Right renal pelvis (tissue), 4 donors: ENCODE measurements around the gene COL4A4. TPM values are rescaled to one million over a fixed set of nuclear protein-coding genes. Genes with fewer than 3 reads are reported as not detected.

Source experiments
- DNase-seq, 4 donors: peaks; one replicate each; pipeline ENCODE4 v3.0.0-alpha.2; 2013; ENCODE audit warnings: low read depth in 4 of 4, low spot score in 3 of 4, missing footprints in 1 of 4
- polyA plus RNA-seq, 4 donors: library from polyadenylated mRNA; unstranded; fragments of 120-200 nt; gene quantifications; one replicate each; pipeline ENCODE4 v1.2.1, GENCODE V29; 2013; ENCODE audit not compliant: insufficient read length in 4 of 4

Gene COL4A4
- polyA plus RNA-seq, 4 donors = 45.7 to 69.7 (median 56.2) TPM

DNA sequence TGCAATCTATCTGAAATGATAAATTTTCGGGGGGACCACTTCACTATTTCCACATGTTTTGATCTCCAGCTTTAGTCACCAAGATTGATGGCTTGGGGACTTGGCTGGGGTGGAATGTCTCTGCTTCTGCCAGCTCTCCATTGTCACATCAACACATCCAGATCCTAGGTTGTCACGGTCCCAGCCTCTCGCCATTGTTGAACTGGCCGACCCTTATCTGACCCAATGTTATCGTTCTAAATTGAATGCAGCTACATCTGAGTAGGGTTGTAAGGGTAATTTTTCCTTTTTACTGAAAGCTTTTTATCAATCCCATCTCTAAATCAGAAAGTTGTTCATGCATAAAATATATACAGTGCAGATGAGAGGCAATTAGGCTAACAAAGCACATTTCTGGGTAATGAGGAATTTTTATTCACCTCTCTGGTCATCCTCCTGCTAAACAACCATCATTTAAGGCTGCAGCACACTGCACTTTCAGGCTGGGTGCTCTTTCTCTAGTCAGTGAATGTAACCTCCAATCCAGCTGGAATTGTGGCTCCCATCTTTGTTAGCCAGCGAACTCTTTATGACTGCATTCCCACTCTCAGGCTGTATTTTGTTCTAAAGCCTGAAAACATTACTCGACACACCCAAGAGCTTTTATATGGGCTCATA, 128.2 kb downstream of the COL4A4 start:
- no peak for DNase-seq

DNA sequence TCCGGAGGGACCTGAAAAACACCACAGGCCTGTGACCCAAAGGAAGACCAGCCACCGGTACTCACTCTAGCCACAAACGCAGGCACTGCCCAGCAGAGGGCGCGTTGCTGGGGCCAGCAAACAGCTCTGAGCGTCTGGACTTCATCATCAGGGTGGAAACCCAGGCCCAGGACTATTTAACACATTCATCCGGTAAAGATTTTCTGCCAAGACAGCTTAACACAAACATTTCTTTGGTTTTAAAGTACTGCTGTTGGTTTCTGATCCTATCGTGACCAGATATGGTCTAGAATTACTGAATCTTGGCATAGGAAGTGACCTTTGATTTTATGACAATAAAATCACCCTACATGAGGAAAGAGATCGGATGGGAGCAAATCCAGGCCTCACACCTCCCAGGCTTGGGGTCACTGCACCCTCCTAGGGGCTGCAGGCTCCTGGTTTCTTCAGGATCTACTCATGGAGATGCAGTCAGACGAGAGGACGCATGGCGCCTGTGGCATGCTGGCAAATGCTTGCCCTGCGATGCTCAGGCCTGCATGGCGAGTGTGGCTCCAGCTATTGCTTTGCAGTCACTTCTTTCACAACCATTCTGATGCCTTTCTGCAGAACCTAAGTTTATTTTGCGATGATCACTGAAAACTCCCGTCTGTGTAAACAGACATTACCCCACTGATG, 130.4 kb downstream of the COL4A4 start:
- peak in 1 of 4 donors; percentile 42 for DNase-seq

DNA sequence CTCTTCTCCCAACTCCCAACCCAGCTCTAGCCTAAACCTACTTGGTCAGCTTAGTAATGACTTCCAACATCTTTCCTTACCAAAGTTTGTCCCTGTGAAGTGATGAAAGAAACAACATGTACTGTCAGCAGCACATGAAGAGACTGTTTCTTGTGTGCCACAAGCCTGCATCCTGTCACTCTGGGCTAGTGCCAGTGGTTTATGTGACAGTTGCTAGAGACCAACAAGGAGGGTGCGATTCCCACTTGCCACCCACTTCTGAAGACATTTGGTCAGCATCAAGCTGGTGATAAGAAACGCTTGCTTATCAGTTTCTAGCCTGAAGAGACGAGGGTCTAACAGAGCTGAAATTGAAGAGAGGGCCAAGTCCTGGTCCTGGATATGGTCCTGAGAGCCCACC, 132.6 kb downstream of the COL4A4 start:
- DNase-seq = no peak

DNA sequence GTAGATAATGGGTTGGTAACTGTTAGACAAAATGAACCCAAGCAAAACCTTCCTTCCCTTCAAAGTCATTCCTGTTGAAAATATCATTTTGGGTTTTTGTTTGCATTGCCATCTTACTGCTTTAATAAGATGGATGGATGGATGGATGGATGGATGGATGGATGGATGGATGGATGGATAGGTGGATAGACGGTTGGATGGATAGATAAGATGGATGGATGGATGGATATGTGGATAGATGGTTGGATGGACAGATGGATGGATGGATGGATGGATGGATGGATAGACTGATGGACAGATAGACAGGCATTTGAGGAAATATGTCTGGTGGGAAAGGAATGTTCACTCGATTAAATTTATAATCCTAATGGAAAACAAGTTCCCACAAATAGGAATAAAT, 133.2 kb downstream of the COL4A4 start:
- DNase-seq = no peak

DNA sequence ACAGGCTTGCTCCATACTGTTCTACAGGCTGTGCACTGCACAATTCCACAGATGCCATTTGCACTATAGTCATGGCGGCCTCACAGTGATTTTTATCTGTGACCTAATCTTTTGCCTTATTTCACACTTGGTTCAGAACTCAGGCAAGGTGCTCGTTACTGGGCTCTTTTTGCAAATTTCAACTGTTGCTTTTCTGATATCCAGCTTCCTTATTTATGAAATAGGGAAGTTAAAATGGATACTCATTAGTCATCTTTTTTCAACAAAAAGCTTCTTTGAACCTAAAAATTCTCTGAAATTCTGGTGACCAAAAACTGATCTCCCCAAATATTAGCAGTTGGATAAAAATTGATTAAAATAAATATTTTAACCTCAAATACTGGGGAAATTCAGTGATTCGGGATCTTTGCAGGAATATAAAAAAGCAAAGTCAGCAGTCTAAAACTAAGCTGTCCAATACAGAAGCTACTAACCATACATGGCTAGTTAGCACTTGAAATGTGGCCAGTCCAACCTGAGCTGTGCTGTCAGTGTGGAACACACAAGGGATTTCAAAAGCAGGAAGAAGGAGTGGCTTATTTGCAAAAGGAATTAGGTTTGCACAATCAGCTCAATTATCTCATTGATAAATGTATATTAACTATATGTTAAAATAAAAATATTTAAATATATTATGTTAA, 134.4 kb downstream of the COL4A4 start:
- DNase-seq = no peak

DNA sequence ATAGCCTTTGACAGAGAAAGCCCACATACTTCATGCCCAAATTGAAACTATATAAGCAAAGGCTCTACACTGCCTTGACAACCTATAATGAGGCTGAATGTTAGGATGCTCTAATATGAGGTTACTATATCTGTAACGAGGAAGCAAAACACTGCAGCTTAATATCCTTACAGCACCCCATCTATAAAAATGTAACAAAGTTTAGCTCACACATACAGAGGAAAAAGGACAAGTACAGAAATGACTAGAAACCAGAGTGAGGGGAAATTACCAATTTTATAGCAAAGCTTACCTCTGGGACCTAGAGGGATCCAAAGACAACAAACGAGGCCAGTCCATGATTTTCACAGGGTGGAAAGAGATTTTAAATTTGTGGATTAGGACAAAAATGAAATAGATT, 138.5 kb downstream of the COL4A4 start:
- no peak for DNase-seq

DNA sequence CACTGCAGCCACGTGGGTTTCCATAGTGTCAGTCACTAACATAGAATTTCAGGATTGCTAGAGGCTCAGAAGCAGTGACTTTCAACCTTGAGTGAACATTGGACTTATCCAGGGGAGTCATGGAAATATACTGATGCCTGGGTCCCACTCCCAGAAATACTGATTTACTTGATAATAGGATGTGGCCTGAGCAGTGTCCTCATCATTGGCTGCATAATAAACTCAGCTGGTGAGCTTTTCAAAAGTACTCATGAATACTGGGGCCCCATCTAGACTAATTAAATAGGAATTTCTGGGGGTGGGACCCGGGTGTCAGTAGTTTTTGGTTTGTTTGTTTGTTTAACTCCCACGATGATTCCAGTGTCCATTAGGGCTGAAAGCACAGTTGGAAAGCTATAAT, 141.4 kb downstream of the COL4A4 start:
- no peak for DNase-seq

DNA sequence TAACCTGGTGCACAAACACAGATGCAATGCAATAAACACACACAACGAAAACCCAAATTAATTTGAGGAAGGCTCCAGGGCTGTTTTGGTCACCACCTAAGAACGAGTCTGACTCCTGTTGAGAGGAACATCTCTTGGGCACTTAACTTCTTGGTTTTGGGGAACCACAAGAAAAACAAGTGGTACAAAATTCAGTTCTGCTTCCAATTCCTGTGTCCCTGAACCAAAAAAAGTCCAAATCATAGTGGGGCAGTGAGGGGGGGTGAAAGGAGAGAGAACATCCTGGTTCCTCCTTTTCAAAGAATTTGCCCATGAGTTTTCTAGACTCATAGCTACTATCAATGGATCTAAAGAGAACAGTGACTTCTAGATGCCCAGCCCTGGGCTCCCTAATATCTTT, 143.6 kb downstream of the COL4A4 start:
- DNase-seq = no peak

DNA sequence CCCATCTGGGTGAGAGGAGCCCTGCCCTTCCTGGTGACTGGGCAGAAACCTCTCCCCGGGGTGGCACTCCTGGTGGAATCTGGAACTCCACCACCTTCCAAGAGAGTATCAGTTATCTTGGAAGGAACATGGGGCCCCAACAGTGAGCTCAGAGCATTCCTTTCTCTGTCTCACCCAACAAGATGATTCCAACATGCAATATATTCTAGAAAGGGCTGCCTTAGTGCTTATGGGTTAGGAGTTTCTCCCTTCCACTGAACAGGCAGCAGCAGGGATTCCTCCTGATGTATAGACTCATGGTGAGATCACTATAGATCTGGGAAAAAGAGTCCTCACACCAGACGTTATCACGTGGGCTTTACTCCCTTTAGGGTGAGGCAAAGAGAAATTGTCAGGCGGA, 147.1 kb downstream of the COL4A4 start:
- no peak for DNase-seq

DNA sequence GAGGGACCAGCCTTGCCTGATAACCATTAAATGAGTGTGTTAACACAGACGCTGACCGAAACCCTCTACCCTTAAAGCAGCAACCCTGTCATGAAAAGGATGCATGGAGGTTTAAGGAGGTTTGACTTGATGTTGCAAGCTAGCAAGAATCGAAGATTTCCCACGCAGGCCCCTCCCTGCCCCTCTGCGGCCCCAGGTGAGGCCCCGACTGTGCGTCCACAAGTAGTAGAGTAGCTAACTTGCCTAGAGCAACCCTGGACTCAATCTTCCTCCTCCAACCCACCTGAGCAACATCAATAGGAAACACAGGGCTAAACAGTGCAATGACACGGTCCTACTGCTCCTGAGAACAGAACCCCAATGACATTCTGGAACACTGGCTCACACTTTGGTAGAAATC, 150.1 kb downstream of the COL4A4 start:
- DNase-seq = no peak

DNA sequence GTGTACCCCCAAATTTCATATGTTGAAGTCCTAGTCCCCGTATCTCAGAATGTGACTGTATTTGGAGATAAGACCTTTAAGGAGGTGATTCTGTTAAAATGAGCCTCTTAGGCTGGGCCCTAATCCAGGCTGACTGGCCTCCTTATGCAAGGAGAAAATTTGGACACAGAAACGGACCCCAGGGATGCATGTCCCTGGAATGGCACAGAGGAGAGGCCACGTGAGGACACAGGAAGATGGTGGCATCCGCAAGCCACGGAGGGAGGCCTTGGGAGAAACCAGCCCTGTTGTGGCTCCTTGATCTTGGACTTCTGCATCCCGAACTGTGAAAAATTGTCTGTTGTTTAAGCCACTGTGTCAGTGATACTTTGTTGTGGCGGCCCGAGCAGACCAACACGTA, 150.7 kb downstream of the COL4A4 start:
- DNase-seq = no peak

DNA sequence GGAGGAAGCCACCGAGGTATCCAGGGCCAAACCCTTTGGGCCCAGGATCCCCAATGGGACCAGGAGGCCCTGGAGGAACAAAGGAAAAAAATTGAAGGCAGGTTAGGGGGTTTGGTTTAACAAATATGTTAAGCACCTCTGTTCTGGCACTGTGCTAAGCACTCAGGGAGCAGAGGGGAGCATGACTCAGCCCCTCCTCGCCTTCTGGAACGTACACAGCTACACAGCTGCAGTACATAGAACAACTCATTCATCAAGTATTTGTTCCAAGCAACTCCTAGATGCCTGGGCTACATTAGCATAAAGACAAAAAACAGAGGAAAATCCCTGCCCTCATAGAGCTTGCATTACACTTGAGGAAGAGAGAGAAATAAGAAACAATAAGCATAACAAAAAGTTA, 153.6 kb downstream of the COL4A4 start:
- no peak for DNase-seq

DNA sequence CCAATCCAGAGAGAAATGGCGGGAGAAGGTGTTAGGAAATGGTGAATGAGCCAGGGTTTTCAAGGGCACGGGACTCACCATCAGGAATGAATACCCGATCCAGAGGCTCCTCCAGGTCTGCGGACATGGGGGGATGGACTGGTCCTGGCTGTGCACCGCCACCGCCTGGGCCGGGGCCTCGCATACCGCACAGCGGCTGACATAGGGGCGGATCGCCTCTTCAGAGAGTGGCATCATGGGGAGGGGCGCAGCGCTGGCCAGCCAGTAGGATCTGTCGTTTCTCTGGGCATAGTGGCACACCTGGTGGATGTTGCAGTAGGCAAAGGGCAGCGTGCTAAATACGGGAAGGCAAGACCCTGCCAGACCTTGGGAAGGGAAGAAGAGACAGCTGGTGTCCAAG, 156.1 kb downstream of the COL4A4 start:
- no peak for DNase-seq

DNA sequence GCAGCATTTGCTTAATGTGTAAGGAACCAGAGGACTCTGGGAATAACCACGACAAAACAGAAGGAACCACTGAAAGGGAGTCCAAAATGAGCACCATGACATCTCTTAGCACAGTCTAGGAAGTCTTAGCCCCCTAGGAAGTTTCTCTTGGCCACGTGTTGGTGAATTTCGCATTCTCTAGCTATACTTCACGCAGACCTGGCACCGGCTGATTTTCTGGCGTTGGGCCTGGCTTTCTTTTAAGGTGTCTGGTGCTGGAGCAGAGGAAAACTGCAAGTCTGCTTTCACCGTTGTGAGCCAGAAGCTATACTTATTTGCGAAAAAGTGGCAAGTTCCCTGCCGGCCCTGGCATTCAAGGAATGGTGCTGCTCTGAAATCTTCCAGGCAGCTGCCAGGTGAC, 156.9 kb downstream of the COL4A4 start:
- DNase-seq = no peak

DNA sequence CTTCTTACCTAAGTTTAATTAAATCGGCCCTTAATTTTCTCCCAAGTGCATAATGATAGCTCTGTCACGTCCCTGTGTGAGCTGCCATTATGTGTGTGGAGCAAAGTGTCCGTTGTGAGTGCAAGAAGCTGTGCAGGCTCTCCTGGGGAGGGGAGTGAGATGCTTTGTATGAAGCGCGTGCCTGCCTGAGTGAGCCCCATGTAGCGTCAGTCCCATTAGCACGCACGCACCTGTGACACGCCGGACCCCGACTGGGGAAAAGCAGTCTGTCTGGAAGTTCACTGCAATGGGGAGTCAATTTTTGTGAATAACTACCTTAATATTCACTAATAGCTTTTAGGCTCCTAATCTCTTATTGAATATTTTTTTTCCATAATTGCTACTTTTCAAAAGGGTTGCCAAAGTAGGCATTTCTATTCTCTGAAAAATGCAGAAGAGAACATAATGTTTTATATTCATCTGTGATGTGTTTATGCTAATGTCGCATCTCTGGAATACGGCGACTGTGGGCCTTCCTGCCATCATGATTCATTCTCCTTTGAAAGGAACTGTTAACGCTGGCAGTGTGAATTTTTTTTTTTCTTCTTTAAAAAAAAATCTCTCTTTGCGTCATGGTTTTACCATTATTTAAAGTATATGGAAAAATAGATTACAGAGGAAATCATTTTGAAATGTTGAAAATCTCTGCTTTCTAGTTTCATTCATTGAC, 157.7 kb downstream of the COL4A4 start:
- no peak for DNase-seq

DNA sequence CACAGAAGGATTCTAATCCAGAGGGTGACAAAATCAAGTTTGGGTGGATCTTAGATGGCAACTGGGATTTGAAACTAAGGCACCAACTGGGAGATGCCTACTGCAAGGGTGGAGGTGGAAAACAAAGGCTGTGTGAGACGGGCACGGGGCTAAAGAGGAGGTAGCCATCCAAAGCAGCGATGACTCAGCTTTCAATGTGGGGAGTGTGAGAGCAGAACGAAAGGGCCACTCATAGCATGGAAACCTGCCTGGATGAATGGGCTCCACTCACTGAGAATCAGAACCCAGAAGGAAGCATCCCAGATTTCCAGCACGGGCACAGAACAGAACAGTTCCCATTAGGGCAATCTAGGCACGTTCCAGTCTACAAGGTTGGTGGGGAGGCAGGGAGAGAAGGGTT, 159.5 kb downstream of the COL4A4 start:
- no peak for DNase-seq

DNA sequence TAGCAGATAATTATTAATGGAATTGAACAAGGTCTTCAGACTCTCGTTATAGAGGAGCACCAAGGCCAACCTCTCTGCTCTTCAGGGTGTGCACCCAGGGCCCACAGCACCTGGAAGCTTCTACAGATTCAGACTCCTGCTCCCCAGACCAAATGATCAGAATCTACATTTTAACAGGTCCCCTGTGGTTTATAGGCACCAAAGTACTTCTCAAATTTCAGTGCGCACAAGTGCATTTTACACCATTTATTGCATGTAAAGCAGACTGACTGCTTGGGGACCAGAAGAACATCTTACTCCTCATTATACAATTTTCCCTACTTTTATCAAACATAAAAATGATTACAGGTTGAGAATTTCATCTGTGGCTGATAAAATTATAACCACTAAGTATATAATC, 163.9 kb downstream of the COL4A4 start:
- no peak for DNase-seq

DNA sequence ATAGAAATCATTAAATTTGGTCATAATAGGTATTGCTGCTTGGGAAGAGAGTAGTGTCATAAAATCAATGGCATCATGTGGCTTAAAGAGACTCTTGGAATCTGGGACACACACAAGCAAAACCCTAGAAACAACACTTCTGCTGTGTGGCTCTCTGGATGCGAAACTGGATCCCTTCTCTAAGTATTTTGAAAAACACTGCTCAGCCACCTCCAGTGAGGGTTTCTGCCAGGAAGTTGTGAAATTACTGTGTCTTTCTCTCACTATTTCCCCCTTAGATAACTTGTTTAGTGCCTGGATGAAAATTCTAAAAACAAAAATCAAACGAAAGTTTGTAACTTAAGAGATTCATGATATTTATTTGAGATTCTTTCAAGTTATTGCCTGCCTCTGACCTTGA, 164.3 kb downstream of the COL4A4 start:
- no peak for DNase-seq

DNA sequence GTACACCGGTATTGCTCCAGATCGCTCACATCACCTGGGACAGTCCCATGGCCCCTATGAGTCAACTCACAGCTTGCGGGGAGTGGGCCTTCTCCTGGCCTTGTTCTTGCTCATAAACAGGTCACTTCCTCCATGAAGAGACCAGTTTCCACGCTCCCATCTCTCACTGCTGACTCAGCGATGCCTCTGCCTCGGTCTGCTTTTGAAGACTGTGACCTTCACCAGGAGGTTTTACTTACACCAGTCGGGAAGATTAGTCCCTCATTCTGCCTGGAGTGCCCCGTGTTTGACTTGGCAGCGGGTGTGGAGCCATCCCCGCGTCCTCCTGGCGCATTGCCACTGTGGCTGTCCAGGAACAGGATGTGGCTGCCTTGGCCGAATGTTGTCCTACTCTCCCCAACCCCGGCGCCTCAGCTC, 168.4 kb downstream of the COL4A4 start:
- no peak for DNase-seq

DNA sequence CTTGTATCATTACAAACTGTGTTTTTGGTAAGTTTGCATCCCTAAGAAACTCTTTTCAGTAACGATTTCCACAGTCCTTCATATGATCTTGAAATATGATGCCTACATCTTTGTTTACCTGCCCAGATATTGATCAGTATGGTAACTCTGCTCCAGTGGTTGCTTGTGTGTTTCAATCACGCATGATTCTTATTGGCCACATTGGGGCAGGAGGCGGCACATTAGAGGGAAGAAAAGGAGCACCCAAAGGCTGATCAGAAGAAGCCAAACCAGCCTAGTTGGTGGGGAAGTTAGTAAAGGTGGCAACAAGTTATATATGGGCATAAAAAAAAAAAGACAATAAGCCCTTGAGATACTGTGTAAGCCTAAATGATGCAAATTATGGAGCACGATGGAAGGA, 169.2 kb downstream of the COL4A4 start:
- DNase-seq = no peak

DNA sequence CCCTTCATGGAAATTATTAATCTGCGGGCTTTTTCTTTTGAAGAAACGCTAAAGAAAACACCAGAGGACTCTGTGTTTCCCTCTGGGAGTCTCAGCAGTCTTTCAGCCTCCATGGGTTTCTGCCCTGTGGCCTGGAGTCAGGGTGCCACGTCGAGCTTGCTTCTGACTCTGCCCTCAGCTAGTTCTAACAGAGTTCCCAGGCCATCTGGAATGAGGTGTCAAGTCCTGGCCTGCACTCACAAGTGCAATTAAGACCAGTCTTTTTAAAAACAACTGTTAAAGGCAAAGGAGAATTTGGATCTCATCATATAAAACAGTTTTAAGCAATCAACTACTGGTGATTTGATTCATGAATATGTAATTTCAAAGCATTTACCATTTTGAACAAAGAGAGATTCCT, 170.8 kb downstream of the COL4A4 start:
- no peak for DNase-seq

DNA sequence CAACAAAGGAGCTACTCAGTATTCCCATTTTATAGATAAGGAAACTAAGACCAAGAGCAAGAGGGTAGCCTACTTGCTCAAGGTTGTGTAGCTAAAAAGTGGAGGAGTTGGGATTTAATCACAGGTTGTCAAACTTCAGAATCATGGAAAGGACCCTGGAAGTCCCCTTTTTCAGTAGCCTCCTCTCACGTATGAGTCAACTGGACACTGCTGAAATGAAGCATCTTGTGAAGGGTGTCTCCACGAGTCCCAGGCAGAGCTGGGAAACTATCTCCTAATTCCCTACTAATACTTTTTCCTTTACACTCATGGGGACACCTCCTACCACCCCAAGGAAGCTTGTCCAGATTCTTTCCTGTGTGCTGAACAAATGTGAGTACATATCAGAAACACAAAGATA, 172.3 kb downstream of the COL4A4 start:
- DNase-seq = no peak
